ENCODE data around the gene EHBP1L1. TPM values are rescaled to one million over a fixed set of nuclear protein-coding genes. Genes with fewer than 3 reads are reported as not detected.

Gene EHBP1L1
- total RNA-seq, 2 donors from 2014 or later = 58.5 to 78.5 TPM

- Histone ChIP-seq H3K4me1 (peaks cover 33% of the 10 kb centered on the region), H3K9ac (ENCODE audit: low read depth in 2 of 2, low read length in 2 of 2) (peak overlapping the region; percentile 37 to 96), H3K27ac (peak overlapping the region; percentile 31), H3K4me3 (peak overlapping the region; percentile 90), H3K36me3 (no peaks in the 10 kb centered on the region), H3K9me3 (no peaks in the 10 kb centered on the region), H3K27me3 (no peaks in the 10 kb centered on the region)
- TF ChIP-seq CTCF (IDR thresholded peaks at IDR 0.05) = no peak
- no peak for DNase-seq
- intact Hi-C loops (cut with DNase I) = loop anchor here (5.0 kb wide), 1 partner anchor 70 kb away; no protein-coding TSS in a partner anchor
These were observed 36.1 kb downstream of the EHBP1L1 start for GRCh38 chr11:65611758-65612603.

- DNase-seq = no peak
- Histone ChIP-seq H3K9ac (ENCODE audit: low read depth in 2 of 2, low read length in 2 of 2) (peak overlapping the region; percentile 76 to 96), H3K27ac (no peak overlapping the region), H3K9me3 (no peaks in the 10 kb centered on the region), H3K36me3 (no peaks in the 10 kb centered on the region), H3K4me1 (peaks cover 36% of the 10 kb centered on the region), H3K27me3 (no peaks in the 10 kb centered on the region), H3K4me3 (peak overlapping the region; percentile 90)
- TF ChIP-seq CTCF (IDR thresholded peaks at IDR 0.05) = no peak
- intact Hi-C loops (cut with DNase I) = loop anchor here (5.0 kb wide), 1 partner anchor 70 kb away; no protein-coding TSS in a partner anchor
These were observed 36.8 kb downstream of the EHBP1L1 start for GRCh38 chr11:65612691-65613090.

- peak overlapping the region; percentile 98 for H3K27ac ChIP-seq
- no peaks in the 10 kb centered on the region for H3K27me3 ChIP-seq
- no peak for TF ChIP-seq CTCF (IDR thresholded peaks at IDR 0.05)
- DNase-seq = peak; percentile 50
- intact Hi-C loops (cut with DNase I) = loop anchor here (5.0 kb wide), 1 partner anchor 71 kb away; no protein-coding TSS in a partner anchor
- peak overlapping the region; percentile 90 for H3K4me3 ChIP-seq
- no peaks in the 10 kb centered on the region for H3K9me3 ChIP-seq
- peaks cover 36% of the 10 kb centered on the region for H3K4me1 ChIP-seq
- H3K9ac ChIP-seq (ENCODE audit: low read depth in 2 of 2, low read length in 2 of 2) = peak overlapping the region; percentile 76 to 96
- peaks cover 3% of the 10 kb centered on the region for H3K36me3 ChIP-seq
These were observed 37.5 kb downstream of the EHBP1L1 start for GRCh38 chr11:65613091-65613928.

- TF ChIP-seq CTCF (IDR thresholded peaks at IDR 0.05) = no peak
- H3K9me3 ChIP-seq = no peaks in the 10 kb centered on the region
- H3K4me3 ChIP-seq = peak within 1 kb of the TSS; percentile 96
- peak within 1 kb of the TSS; percentile 98 for H3K27ac ChIP-seq
- H3K4me1 ChIP-seq = peaks cover 34% of the 10 kb centered on the region
- peak within 1 kb of the TSS; percentile 84 to 96 for H3K9ac ChIP-seq (ENCODE audit: low read depth in 2 of 2, low read length in 2 of 2)
- H3K36me3 ChIP-seq = peaks cover 14% of the 10 kb centered on the region
- DNase-seq = peak; percentile 100
- H3K27me3 ChIP-seq = no peaks in the 10 kb centered on the region
- intact Hi-C loops (cut with DNase I) = no loop called here
These were observed 39.5 kb downstream of the EHBP1L1 start, which contains the start of gene PCNX3 for GRCh38 chr11:65615229-65615949. Gene PCNX3 (plus strand): TSS chr11:65615776. CDS start chr11:65616312, 536 bp downstream.
